PC-9 (cell line): ENCODE measurements around the gene ATE1. TPM values are rescaled to one million over a fixed set of nuclear protein-coding genes. Genes with fewer than 3 reads are reported as not detected.
A peak's percentile ranks its signal among the peaks of the same experiment; 100 is the strongest.

ENCODE experiments used
- BruUV-seq: library from RNA; stranded (reverse); fragments of 400-500 nt; replicated peaks from 2 replicates; lab custom pipeline; 2021; lab: Mats Ljungman, UMichigan
- CTCF ChIA-PET: fragments of 300-600 bp; sonication (Branson Sonifier 250); formaldehyde crosslinking; loops from one replicate; lab custom pipeline; 2022; ENCODE audit warnings: antibody characterized with exemption; lab: Charles Lee
- POLR2A ChIA-PET: fragments of 300-600 bp; sonication (Branson Sonifier 250); formaldehyde crosslinking; loops from one replicate; lab custom pipeline; 2022; ENCODE audit warnings: antibody characterized with exemption; ENCODE audit not compliant: unreplicated experiment; lab: Charles Lee
- DNase-seq, 2 experiments: peaks; one replicate each; pipeline versions ENCODE4 v3.0.0 to v3.0.0-alpha.2; 2015 to 2022; ENCODE audit warnings: mixed read lengths in 1 of 2
- H2AFZ ChIP-seq: fragments of 200-600 bp; sonication (generic); 2 replicates; pipeline ENCODE4 v1.8.1; 2017; ENCODE audit warnings: antibody characterized with exemption
- H3F3A ChIP-seq: fragments of 200-600 bp; sonication (generic); 2 replicates; pipeline ENCODE4 v1.8.1; 2017; ENCODE audit warnings: antibody characterized with exemption, mild to moderate bottlenecking, low read depth; ENCODE audit not compliant: insufficient read depth
- H3K27ac ChIP-seq: fragments of 200-600 bp; sonication (generic); 2 replicates; pipeline ENCODE4 v1.6.1; 2016; ENCODE audit warnings: mixed run types
- H3K27me3 ChIP-seq: fragments of 200-600 bp; sonication (generic); 2 replicates; pipeline ENCODE4 v1.6.1; 2016; ENCODE audit warnings: low read depth, mixed run types; ENCODE audit not compliant: insufficient read depth
- H3K36me3 ChIP-seq: fragments of 200-600 bp; sonication (generic); 2 replicates; pipeline ENCODE4 v1.6.1; 2016; ENCODE audit warnings: low read depth, mixed run types
- H3K4me1 ChIP-seq: fragments of 200-600 bp; sonication (generic); replicated peaks from 2 replicates; pipeline ENCODE4 v1.6.1; 2016; ENCODE audit warnings: mixed run types; ENCODE audit not compliant: insufficient read depth
- H3K4me2 ChIP-seq: fragments of 200-600 bp; sonication (generic); 2 replicates; pipeline ENCODE4 v1.6.1; 2017; ENCODE audit warnings: mixed run types
- H3K4me3 ChIP-seq: fragments of 200-600 bp; sonication (generic); 2 replicates; pipeline ENCODE4 v1.6.1; 2016; ENCODE audit warnings: mixed run types
- H3K79me2 ChIP-seq: fragments of 200-600 bp; sonication (generic); 2 replicates; pipeline ENCODE4 v1.6.1; 2017; ENCODE audit warnings: low read depth, mixed run types
- H3K9me2 ChIP-seq: fragments of 200-600 bp; sonication (generic); 2 replicates; pipeline ENCODE4 v1.8.1; 2017; ENCODE audit warnings: mild to moderate bottlenecking; ENCODE audit not compliant: insufficient read depth
- H3K9me3 ChIP-seq: fragments of 200-600 bp; sonication (generic); 2 replicates; pipeline ENCODE4 v1.8.1; 2016; ENCODE audit warnings: low read depth; ENCODE audit not compliant: insufficient read depth
- H4K20me1 ChIP-seq: fragments of 200-600 bp; sonication (generic); 2 replicates; pipeline ENCODE4 v1.8.1; 2017; ENCODE audit not compliant: insufficient read depth
- CTCF ChIP-seq: fragments of 200-600 bp; sonication (generic); conservative IDR thresholded peaks from 2 replicates; pipeline ENCODE4 v1.6.1; 2017; ENCODE audit warnings: mixed run types, antibody characterized with exemption, mild to moderate bottlenecking, moderate library complexity
- EZH2 ChIP-seq: fragments of 200-600 bp; sonication (generic); IDR thresholded peaks from 2 replicates; pipeline ENCODE4 v1.8.0; 2017; ENCODE audit warnings: antibody characterized with exemption, low read depth
- intact Hi-C: fragments of 100-400 bp; cut with micrococcal nuclease; formaldehyde crosslinking; loops from one replicate; pipeline ENCODE4 v1.10.0; 2022; ENCODE audit not compliant: unreplicated experiment
- total RNA-seq: library from RNA; stranded (reverse); gene quantifications from 2 replicates; pipeline ENCODE4 v1.2.3, GENCODE V29; 2021

The ATE1 gene
- total RNA-seq, 1 experiment from 2014 or later: 14.8 TPM

GRCh38 chr10:121904888-121905287 lies 22.9 kb downstream of the ATE1 start:
- no peak overlapping the region for H3K27ac ChIP-seq
- no peaks in the 10 kb centered on the region for H3K9me2 ChIP-seq
- intact Hi-C loops: no loop called here
- no peaks in the 10 kb centered on the region for H3K9me3 ChIP-seq
- ChIA-PET CTCF (no interaction called here), POLR2A (interaction anchor here (0.6 kb wide), 1 partner anchor 523 kb away, joined by 12 read pairs; no protein-coding TSS in a partner anchor)
- TF ChIP-seq EZH2: no peak
- TF ChIP-seq CTCF: no peak
- no peak overlapping the region for H2AFZ ChIP-seq
- no peaks in the 10 kb centered on the region for H3K36me3 ChIP-seq
- no peak for DNase-seq
- no peaks in the 10 kb centered on the region for H3F3A ChIP-seq
- no TSS peak for BruUV-seq
- H3K4me1 ChIP-seq: no peaks in the 10 kb centered on the region
- H3K27me3 ChIP-seq: no peaks in the 10 kb centered on the region
- no peak overlapping the region for H3K4me2 ChIP-seq
- no peaks in the 10 kb centered on the region for H4K20me1 ChIP-seq
- no peaks in the 10 kb centered on the region for H3K79me2 ChIP-seq
- no peak overlapping the region for H3K4me3 ChIP-seq

GRCh38 chr10:121900443-121901174 lies 27.2 kb downstream of the ATE1 start:
- intact Hi-C loops: loop anchor here (2.0 kb wide), 1 partner anchor 958 kb away; no protein-coding TSS in a partner anchor
- BruUV-seq: no TSS peak
- no peak overlapping the region for H2AFZ ChIP-seq
- H3K4me1 ChIP-seq: no peaks in the 10 kb centered on the region
- no peaks in the 10 kb centered on the region for H3K9me2 ChIP-seq
- H3K27me3 ChIP-seq: no peaks in the 10 kb centered on the region
- H3K9me3 ChIP-seq: no peaks in the 10 kb centered on the region
- no peaks in the 10 kb centered on the region for H3F3A ChIP-seq
- H3K4me2 ChIP-seq: no peak overlapping the region
- H4K20me1 ChIP-seq: no peaks in the 10 kb centered on the region
- H3K27ac ChIP-seq: no peak overlapping the region
- no peak for DNase-seq
- no peaks in the 10 kb centered on the region for H3K36me3 ChIP-seq
- TF ChIP-seq CTCF (peak; percentile 74), EZH2 (no peak)
- ChIA-PET CTCF (interaction anchor here (0.6 kb wide), 1 partner anchor 483 kb away, joined by 4 read pairs; no protein-coding TSS in a partner anchor), POLR2A (no interaction called here)
- H3K79me2 ChIP-seq: no peaks in the 10 kb centered on the region
- H3K4me3 ChIP-seq: no peak overlapping the region

GRCh38 chr10:121899727-121900126 lies 28.1 kb downstream of the ATE1 start:
- TF ChIP-seq EZH2 (no peak), CTCF (no peak)
- Histone ChIP-seq H3K4me3 (no peak overlapping the region), H3K9me2 (no peaks in the 10 kb centered on the region), H3K9me3 (no peaks in the 10 kb centered on the region), H3K27ac (no peak overlapping the region), H2AFZ (no peak overlapping the region), H3F3A (no peaks in the 10 kb centered on the region), H3K4me1 (no peaks in the 10 kb centered on the region), H3K4me2 (no peak overlapping the region), H3K36me3 (no peaks in the 10 kb centered on the region), H3K27me3 (no peaks in the 10 kb centered on the region), H3K79me2 (no peaks in the 10 kb centered on the region), H4K20me1 (no peaks in the 10 kb centered on the region)
- DNase-seq: no peak
- intact Hi-C loops: loop anchor here (2.0 kb wide), 1 partner anchor 957 kb away; no protein-coding TSS in a partner anchor
- ChIA-PET POLR2A (no interaction called here), CTCF (no interaction called here)
- BruUV-seq: no TSS peak
